Measurements from ENCODE around the gene ITPR2.
"Not testable (repeated sequence)": the region's sequence is repeated elsewhere in the genome, so short reads cannot be mapped to it uniquely, and the experiment has no call there.

ITPR2 gene

GRCh38 chr12:26614011-26614616 is 218.9 kb downstream of the ITPR2 start:
- DNase-seq (ENCODE audit: insufficient read length) (no peak), FAIRE-seq (no peak)
- TF ChIP-seq TAF1 (IDR thresholded peaks at IDR 0.05; ENCODE audit: borderline replicate concordance, low read depth, low read length) (no peak), POLR2A (IDR thresholded peaks at IDR 0.05; ENCODE audit: low read depth, low read length) (no peak), POLR2AphosphoS5 (IDR thresholded peaks at IDR 0.05; ENCODE audit: low read depth, low read length) (no peak)

DNA sequence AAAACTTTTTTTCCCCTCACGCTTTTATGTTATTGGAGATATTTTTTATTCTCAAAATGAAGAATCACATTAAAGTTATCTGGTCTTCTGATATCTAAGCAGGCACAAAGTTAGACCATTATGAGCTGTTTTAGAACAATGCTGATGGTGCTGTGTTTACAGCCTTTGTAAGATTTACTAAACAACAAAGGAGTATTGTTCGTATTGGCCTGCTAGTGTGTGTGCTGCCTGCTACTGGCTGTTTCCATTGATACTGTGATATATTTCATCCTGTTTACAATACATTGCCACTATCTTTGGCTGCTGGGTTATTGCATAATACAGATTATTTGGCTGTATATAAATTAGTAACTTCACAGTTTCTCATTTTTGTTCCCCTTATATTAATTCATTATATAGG is 220.8 kb downstream of the ITPR2 start:
- no peak for DNase-seq (ENCODE audit: insufficient read length)
- no peak for FAIRE-seq
- no peak for TF ChIP-seq POLR2AphosphoS5 (IDR thresholded peaks at IDR 0.05; ENCODE audit: low read depth, low read length)
- no peak for TF ChIP-seq POLR2A (IDR thresholded peaks at IDR 0.05; ENCODE audit: low read depth, low read length)
- no peak for TF ChIP-seq TAF1 (IDR thresholded peaks at IDR 0.05; ENCODE audit: borderline replicate concordance, low read depth, low read length)

DNA sequence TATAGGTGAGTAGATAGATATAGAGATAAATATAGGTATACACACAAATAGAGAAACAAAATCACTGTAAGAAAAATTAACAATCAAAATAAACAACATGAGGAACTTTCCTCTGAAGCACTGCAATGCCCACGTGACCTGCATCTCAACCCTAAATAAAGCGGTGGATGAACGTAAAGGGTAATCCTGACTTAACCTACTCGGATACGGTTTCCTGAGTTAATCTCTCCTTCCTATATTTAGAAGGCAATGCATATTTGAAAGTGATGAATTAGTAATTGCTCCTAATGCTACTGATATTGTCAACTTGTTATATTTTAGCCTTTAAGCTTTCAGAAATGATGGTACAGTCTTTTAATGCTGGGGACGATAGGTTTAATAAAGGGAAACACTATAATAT is 221.4 kb downstream of the ITPR2 start:
- TF ChIP-seq POLR2AphosphoS5 (IDR thresholded peaks at IDR 0.05; ENCODE audit: low read depth, low read length): no peak
- no peak for TF ChIP-seq POLR2A (IDR thresholded peaks at IDR 0.05; ENCODE audit: low read depth, low read length)
- TF ChIP-seq TAF1 (IDR thresholded peaks at IDR 0.05; ENCODE audit: borderline replicate concordance, low read depth, low read length): no peak
- DNase-seq (ENCODE audit: insufficient read length): no peak
- no peak for FAIRE-seq

DNA sequence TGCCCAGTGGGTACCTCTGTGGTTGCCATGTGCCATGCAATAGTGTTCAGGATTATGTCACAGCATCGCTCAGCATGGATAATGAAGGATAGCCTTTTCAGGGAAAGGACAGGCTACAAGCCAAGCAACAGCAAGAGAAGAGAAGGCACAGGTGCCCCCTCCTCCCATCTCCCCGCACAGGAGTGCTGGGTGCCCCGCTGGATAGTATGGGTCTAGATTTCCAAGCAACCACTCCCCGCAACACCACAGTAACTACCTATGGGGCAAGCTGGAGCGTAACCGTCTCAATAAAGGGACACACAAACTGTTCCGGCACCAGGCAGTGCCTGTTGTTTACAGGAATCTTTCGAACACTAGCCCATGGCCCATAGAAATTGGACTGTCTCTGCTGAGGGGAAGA is 222.2 kb downstream of the ITPR2 start:
- TF ChIP-seq POLR2AphosphoS5 (IDR thresholded peaks at IDR 0.05; ENCODE audit: low read depth, low read length) (no peak), POLR2A (IDR thresholded peaks at IDR 0.05; ENCODE audit: low read depth, low read length) (no peak), TAF1 (IDR thresholded peaks at IDR 0.05; ENCODE audit: borderline replicate concordance, low read depth, low read length) (no peak)
- no peak for DNase-seq (ENCODE audit: insufficient read length)
- FAIRE-seq: no peak

DNA sequence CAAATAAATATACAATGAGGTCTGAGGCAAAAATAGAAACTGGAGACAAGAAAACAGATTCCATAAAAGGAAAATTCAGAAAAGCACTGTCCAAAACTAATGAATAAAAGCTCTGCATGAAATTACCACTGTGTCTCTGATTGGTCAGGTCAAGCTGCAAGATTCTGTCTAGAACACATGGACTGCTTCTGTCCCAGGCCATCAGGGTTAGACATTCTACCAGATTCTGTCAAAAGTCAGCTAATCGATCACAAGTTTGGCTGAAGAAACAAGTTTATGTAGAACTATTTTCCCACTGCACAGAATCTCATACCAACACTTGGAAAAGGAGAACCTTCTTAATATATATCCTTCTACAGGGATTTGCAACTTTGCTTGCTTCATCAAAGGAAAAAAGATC is 223.0 kb downstream of the ITPR2 start:
- DNase-seq (ENCODE audit: insufficient read length) (no peak), FAIRE-seq (no peak)
- TF ChIP-seq TAF1 (IDR thresholded peaks at IDR 0.05; ENCODE audit: borderline replicate concordance, low read depth, low read length): no peak
- TF ChIP-seq POLR2A (IDR thresholded peaks at IDR 0.05; ENCODE audit: low read depth, low read length): no peak
- no peak for TF ChIP-seq POLR2AphosphoS5 (IDR thresholded peaks at IDR 0.05; ENCODE audit: low read depth, low read length)

GRCh38 chr12:26608706-26609105 is 224.3 kb downstream of the ITPR2 start:
- TF ChIP-seq TAF1 (IDR thresholded peaks at IDR 0.05; ENCODE audit: borderline replicate concordance, low read depth, low read length): no peak
- no peak for TF ChIP-seq POLR2A (IDR thresholded peaks at IDR 0.05; ENCODE audit: low read depth, low read length)
- TF ChIP-seq POLR2AphosphoS5 (IDR thresholded peaks at IDR 0.05; ENCODE audit: low read depth, low read length): no peak
- no peak for FAIRE-seq
- no peak for DNase-seq (ENCODE audit: insufficient read length)

DNA sequence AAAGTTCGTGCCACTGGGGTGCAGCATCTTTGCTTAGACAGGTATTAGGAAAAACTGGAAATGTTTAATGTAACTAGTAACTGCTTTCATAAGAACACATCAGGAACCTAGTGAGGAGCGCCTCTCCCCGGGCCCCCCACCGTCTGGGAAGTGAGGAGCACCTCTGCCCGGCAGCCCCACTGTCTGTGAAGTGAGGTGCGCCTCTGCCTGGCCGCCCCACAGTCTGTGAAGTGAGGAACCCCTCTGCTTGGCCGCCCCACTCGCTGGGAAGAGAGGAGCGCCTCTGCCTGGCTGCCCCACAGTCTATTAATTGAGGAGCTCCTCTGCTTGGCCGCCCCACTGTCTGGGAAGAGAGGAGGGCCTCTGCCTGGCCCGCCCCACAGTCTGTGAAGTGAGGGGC is 224.7 kb downstream of the ITPR2 start:
- TF ChIP-seq POLR2AphosphoS5 (IDR thresholded peaks at IDR 0.05; ENCODE audit: low read depth, low read length) (no peak), POLR2A (IDR thresholded peaks at IDR 0.05; ENCODE audit: low read depth, low read length) (no peak), TAF1 (IDR thresholded peaks at IDR 0.05; ENCODE audit: borderline replicate concordance, low read depth, low read length) (no peak)
- FAIRE-seq: no peak
- no peak for DNase-seq (ENCODE audit: insufficient read length)

DNA sequence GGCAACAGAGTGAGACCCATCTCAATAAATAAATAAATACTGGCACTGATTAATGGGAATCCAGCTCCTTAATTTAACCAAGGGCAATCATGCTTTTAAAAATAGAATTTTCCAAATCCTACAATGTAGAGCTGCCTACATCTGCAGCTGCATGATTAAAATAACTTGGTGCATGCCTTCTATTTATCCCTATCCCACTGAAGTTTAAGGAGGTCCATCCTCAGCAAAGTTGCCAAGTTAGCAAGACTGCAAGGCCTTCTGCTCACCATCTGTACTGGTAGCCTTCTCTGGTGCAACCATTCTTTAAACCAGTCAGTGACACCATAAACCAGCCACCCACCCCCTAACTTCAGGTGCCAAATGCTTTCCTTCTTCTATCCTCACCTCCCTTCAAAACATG is 226.1 kb downstream of the ITPR2 start:
- no peak for TF ChIP-seq TAF1 (IDR thresholded peaks at IDR 0.05; ENCODE audit: borderline replicate concordance, low read depth, low read length)
- no peak for TF ChIP-seq POLR2AphosphoS5 (IDR thresholded peaks at IDR 0.05; ENCODE audit: low read depth, low read length)
- no peak for TF ChIP-seq POLR2A (IDR thresholded peaks at IDR 0.05; ENCODE audit: low read depth, low read length)
- no peak for FAIRE-seq
- no peak for DNase-seq (ENCODE audit: insufficient read length)

- not testable (repeated sequence) for DNase-seq (ENCODE audit: insufficient read length); FAIRE-seq
Observed at GRCh38 chr12:26604813-26605212, 228.2 kb downstream of the ITPR2 start.

- no peak for FAIRE-seq
- DNase-seq (ENCODE audit: insufficient read length): no peak
Observed at GRCh38 chr12:26599096-26599695, 233.8 kb downstream of the ITPR2 start.

GRCh38 chr12:26595806-26596205 is 237.2 kb downstream of the ITPR2 start:
- DNase-seq (ENCODE audit: insufficient read length): no peak
- no peak for TF ChIP-seq POLR2AphosphoS5 (IDR thresholded peaks at IDR 0.05; ENCODE audit: low read depth, low read length)
- TF ChIP-seq POLR2A (IDR thresholded peaks at IDR 0.05; ENCODE audit: low read depth, low read length): no peak

More at GRCh38 chr12:26599096-26599695, 233.8 kb downstream of the ITPR2 start:
- TF ChIP-seq TAF1 (IDR thresholded peaks at IDR 0.05; ENCODE audit: borderline replicate concordance, low read depth, low read length): no peak
- TF ChIP-seq POLR2AphosphoS5 (IDR thresholded peaks at IDR 0.05; ENCODE audit: low read depth, low read length): no peak
- no peak for TF ChIP-seq POLR2A (IDR thresholded peaks at IDR 0.05; ENCODE audit: low read depth, low read length)

DNA sequence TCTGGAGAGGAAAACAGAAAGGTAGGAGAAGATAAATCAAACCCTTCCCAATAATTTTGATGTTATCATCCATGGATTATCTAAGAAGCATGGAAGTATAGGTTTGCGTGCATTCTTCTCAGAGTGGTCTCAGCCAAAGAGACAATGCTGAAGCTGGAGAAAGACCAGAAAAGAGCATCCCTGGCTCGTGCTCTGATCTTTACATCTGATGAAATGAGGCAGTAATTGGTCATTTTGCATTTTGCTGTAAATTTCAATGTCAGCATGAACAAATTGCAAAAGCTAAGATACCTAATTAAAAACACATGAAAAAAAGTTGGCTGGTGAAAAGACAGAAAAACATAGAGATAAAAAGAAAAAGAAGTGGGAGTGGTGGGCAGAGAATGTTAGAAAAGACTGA is 252.4 kb downstream of the ITPR2 start:
- TF ChIP-seq POLR2A (IDR thresholded peaks at IDR 0.05; ENCODE audit: low read depth, low read length): no peak
- TF ChIP-seq POLR2AphosphoS5 (IDR thresholded peaks at IDR 0.05; ENCODE audit: low read depth, low read length): no peak
- TF ChIP-seq TAF1 (IDR thresholded peaks at IDR 0.05; ENCODE audit: borderline replicate concordance, low read depth, low read length): no peak
- no peak for FAIRE-seq

More at GRCh38 chr12:26595806-26596205, 237.2 kb downstream of the ITPR2 start:
- no peak for FAIRE-seq

More for the DNA sequence above, 252.4 kb downstream of the ITPR2 start:
- DNase-seq (ENCODE audit: insufficient read length): no peak

All from GM12892 (cell line).